EH (cell line): ENCODE data around the gene GRHL1.

ENCODE experiments used
- DNase-seq: peaks from one replicate; pipeline ENCODE4 v3.0.0-alpha.2; 2015; ENCODE audit warnings: low read depth

Gene GRHL1

GRCh38 chr2:9948721-9949120, 2.8 kb upstream of the GRHL1 start:
- no peak for DNase-seq

- DNase-seq: no peak
These were observed 2.1 kb upstream of the GRHL1 start for GRCh38 chr2:9949239-9949991.

GRCh38 chr2:9949992-9950520, 1.4 kb upstream of the GRHL1 start:
- DNase-seq: no peak

GRCh38 chr2:9950521-9951271, 797 bp upstream of the GRHL1 start:
- peak; percentile 49 for DNase-seq

GRCh38 chr2:9951272-9951521, 296 bp upstream of the GRHL1 start:
- no peak for DNase-seq

- DNase-seq: no peak
These were observed 819 bp downstream of the GRHL1 start for GRCh38 chr2:9952286-9952737.

- DNase-seq: no peak
These were observed 1.5 kb downstream of the GRHL1 start for GRCh38 chr2:9952856-9953503.

- no peak for DNase-seq
These were observed 2.6 kb downstream of the GRHL1 start for GRCh38 chr2:9954136-9954535.

GRCh38 chr2:9958057-9958456, 6.6 kb downstream of the GRHL1 start:
- DNase-seq: no peak

- no peak for DNase-seq
These were observed 7.8 kb downstream of the GRHL1 start for GRCh38 chr2:9959262-9959661.

GRCh38 chr2:9961013-9961412, 9.5 kb downstream of the GRHL1 start:
- no peak for DNase-seq

GRCh38 chr2:9964334-9964980, 13.0 kb downstream of the GRHL1 start:
- no peak for DNase-seq

- DNase-seq: no peak
These were observed 13.8 kb downstream of the GRHL1 start for GRCh38 chr2:9965119-9965822.

- DNase-seq: no peak
These were observed 15.1 kb downstream of the GRHL1 start for GRCh38 chr2:9966491-9967022.

GRCh38 chr2:9967053-9967775, 15.7 kb downstream of the GRHL1 start:
- no peak for DNase-seq

- no peak for DNase-seq
These were observed 17.3 kb downstream of the GRHL1 start for GRCh38 chr2:9968553-9969497.

GRCh38 chr2:9970200-9971044, 18.9 kb downstream of the GRHL1 start:
- peak; percentile 22 for DNase-seq

- peak; percentile 59 for DNase-seq
These were observed 19.8 kb downstream of the GRHL1 start for GRCh38 chr2:9971105-9971818.
